Gastroesophageal sphincter (tissue), 4 donors: ENCODE measurements around the gene AP2M1. TPM values are rescaled to one million over a fixed set of nuclear protein-coding genes. Genes with fewer than 3 reads are reported as not detected.

ENCODE experiments used
- ATAC-seq: fragments of 150-250 bp; one replicate; pipeline ENCODE4 v1.9.1; 2016; ENCODE audit warnings: mild to moderate bottlenecking, moderate library complexity
- H3K27ac ChIP-seq, 4 donors: fragments of 200-600 bp; sonication (generic) in 3 of 4; 1 replicate in 3 of 4; 2 replicates in 1 of 4; pipeline ENCODE4 v1.5.1; 2016 to 2019
- H3K27me3 ChIP-seq: fragments of 200-600 bp; sonication (generic); one replicate; pipeline ENCODE4 v1.5.1; 2019
- H3K36me3 ChIP-seq, 2 donors: fragments of 200-600 bp; sonication (generic); one replicate each; pipeline ENCODE4 v1.5.1; 2019; ENCODE audit warnings: control low read depth in 1 of 2
- H3K4me1 ChIP-seq, 3 donors: fragments of 200-600 bp; sonication (generic); 1 replicate in 2 of 3; 2 replicates in 1 of 3; pipeline ENCODE4 v1.5.1; 2016 to 2019; ENCODE audit warnings: control low read depth in 2 of 3
- H3K4me3 ChIP-seq, 2 donors: fragments of 200-600 bp; sonication (generic); one replicate each; pipeline ENCODE4 v1.5.1; 2019; ENCODE audit warnings: mild to moderate bottlenecking in 1 of 2, moderate library complexity in 1 of 2
- H3K9me3 ChIP-seq, 3 donors: fragments of 200-600 bp; sonication (generic); one replicate each; pipeline ENCODE4 v1.5.1; 2017 to 2019; ENCODE audit warnings: control low read depth in 2 of 3
- EP300 ChIP-seq: sonication (generic); formaldehyde crosslinking; IDR thresholded peaks from one replicate; pipeline ENCODE4 v1.6.1; 2017; ENCODE audit warnings: antibody characterized with exemption, mild to moderate bottlenecking
- POLR2A ChIP-seq, 2 donors: fragments of 450-650 bp; IDR thresholded peaks; one replicate each; pipeline ENCODE4 v1.6.1; 2017; ENCODE audit warnings: antibody characterized with exemption in 2 of 2, mild to moderate bottlenecking in 2 of 2, moderate library complexity in 1 of 2
- POLR2AphosphoS5 ChIP-seq: sonication (generic); formaldehyde crosslinking; IDR thresholded peaks from one replicate; pipeline ENCODE4 v1.6.1; 2017; ENCODE audit warnings: antibody characterized with exemption
- WGBS, 2 donors: methylation state at CpG; one replicate each; pipeline ENCODE4 v1.1.5; 2018; ENCODE audit warnings: low coverage in 1 of 2; 5-methylcytosine and 5-hydroxymethylcytosine counted together
- total RNA-seq, 4 donors: library from RNA; depleted of rRNA; stranded (reverse); fragments of >200 nt; gene quantifications; one replicate each; pipeline ENCODE4 v1.1.0, GENCODE V29; 2016
- TF ChIP-seq, protein P1 (sequence below), 4 experiments: fragments of 200-600 bp in 2 of 4; fragments of 450-650 bp in 2 of 4; sonication (generic) in 1 of 4; IDR thresholded peaks; one replicate each; pipeline ENCODE4 v1.5.1; 2017 to 2019; ENCODE audit warnings: antibody characterized with exemption in 4 of 4, mild to moderate bottlenecking in 2 of 4, moderate library complexity in 2 of 4

The AP2M1 gene
- total RNA-seq, 4 donors from 2014 or later = 234 to 322 (median 288) TPM

DNA sequence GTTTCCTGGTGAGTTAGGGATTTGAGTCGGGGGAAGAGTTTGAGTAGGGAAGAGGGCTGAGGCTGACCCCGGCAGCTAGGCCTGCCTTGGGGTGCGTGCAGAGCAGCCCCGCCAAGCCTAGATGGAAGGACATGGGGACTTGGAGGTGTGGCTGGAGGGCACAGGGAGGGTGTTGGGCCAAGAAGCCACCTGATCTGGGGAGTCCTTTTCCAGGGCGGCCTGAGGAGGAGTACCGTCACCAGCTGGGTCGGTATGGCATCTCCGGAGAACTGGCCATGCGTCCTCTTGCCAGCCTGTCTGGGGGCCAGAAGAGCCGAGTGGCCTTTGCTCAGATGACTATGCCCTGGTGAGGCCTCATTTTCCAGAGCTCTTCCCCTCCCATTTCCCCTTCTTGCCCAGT, 18.2 kb downstream of the AP2M1 start:
- WGBS, 2 donors = 73 to 86% methylated on average over 1 to 2 of the region's 10 CpGs
- H3K36me3 ChIP-seq = peaks cover 0 to 90% of the 10 kb centered on the region in 2 donors

DNA sequence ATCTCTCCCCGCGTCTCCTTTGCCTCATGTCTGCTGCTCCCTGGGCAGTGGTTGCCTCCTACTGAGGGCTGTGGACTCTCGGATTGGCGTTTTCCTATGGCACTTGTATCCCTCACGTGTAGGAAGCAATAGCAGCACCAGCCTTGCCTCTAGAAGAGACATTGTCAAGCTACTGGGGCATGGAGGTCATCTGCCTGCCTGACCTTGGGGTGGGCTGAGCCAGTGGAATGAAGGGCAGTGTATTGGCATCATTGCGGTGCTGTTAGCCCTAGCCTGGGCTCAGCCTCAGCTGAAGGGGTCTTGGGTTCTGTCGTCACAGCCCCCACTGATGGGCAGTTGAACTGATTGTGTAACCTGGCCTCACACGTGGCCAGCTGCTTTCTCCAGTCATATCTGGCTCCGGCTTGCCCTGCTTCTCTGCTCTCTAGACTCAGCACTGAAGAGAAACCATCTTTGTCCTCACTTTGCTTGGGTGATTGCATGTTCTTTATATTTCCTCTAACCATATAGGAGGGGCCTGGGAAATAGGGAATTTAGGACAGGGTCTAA, 19.4 kb downstream of the AP2M1 start:
- no peak for ATAC-seq

More for the DNA sequence above, 18.2 kb downstream of the AP2M1 start:
- Histone ChIP-seq H3K27ac (no peak overlapping the region), H3K4me3 (no peak overlapping the region), H3K27me3 (no peaks in the 10 kb centered on the region), H3K4me1 (peaks cover 0 to 20% (median 0%) of the 10 kb centered on the region in 3 donors), H3K9me3 (no peaks in the 10 kb centered on the region)
- ATAC-seq = no peak
- TF ChIP-seq EP300 (no peak), POLR2A (IDR thresholded peaks at IDR 0.05) (no peak), POLR2AphosphoS5 (no peak)
- TF ChIP-seq, protein P1, sequence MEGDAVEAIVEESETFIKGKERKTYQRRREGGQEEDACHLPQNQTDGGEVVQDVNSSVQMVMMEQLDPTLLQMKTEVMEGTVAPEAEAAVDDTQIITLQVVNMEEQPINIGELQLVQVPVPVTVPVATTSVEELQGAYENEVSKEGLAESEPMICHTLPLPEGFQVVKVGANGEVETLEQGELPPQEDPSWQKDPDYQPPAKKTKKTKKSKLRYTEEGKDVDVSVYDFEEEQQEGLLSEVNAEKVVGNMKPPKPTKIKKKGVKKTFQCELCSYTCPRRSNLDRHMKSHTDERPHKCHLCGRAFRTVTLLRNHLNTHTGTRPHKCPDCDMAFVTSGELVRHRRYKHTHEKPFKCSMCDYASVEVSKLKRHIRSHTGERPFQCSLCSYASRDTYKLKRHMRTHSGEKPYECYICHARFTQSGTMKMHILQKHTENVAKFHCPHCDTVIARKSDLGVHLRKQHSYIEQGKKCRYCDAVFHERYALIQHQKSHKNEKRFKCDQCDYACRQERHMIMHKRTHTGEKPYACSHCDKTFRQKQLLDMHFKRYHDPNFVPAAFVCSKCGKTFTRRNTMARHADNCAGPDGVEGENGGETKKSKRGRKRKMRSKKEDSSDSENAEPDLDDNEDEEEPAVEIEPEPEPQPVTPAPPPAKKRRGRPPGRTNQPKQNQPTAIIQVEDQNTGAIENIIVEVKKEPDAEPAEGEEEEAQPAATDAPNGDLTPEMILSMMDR (IDR thresholded peaks at IDR 0.05) = no peak

DNA sequence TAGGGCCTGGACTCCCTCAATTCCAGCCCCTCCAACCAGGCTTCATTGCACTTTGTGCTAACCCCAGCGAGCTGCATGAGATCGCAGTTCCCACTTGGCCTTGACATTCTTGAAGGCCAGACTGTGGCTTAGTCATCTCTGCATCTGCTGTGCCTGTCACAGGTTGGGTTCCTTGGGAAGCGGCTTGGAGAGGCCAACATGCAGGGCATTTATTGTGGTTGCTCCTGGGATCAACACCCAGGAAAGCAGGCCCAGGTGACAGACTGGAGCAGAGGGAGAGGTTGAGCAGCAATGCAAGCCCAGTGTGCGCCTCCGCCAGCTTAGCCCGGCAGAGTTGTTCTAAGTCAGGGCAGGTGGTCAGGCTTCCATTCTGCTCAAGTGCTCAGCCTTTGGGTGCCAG, 21.9 kb downstream of the AP2M1 start:
- 50 to 80% methylated on average over 1 to 2 of the region's 6 CpGs for WGBS, 2 donors
- Histone ChIP-seq H3K27ac (no peak overlapping the region), H3K36me3 (peaks cover 0 to 54% of the 10 kb centered on the region in 2 donors), H3K9me3 (no peaks in the 10 kb centered on the region), H3K4me1 (no peaks in the 10 kb centered on the region), H3K27me3 (no peaks in the 10 kb centered on the region), H3K4me3 (no peak overlapping the region)
- TF ChIP-seq POLR2A (IDR thresholded peaks at IDR 0.05) (no peak), POLR2AphosphoS5 (no peak), EP300 (no peak)
- TF ChIP-seq, protein P1 (IDR thresholded peaks at IDR 0.05) = no peak
- no peak for ATAC-seq

More for the DNA sequence above, 19.4 kb downstream of the AP2M1 start:
- Histone ChIP-seq H3K9me3 (no peaks in the 10 kb centered on the region), H3K4me3 (no peak overlapping the region), H3K27me3 (no peaks in the 10 kb centered on the region), H3K4me1 (peaks cover 0 to 8% (median 0%) of the 10 kb centered on the region in 3 donors), H3K36me3 (peaks cover 0 to 78% of the 10 kb centered on the region in 2 donors), H3K27ac (no peak overlapping the region)
- TF ChIP-seq EP300 (no peak), POLR2A (IDR thresholded peaks at IDR 0.05) (no peak)
- TF ChIP-seq, protein P1 (IDR thresholded peaks at IDR 0.05) = no peak
- 70% methylated on average over 5 of the region's 9 CpGs; no CpG with 5 or more reads in 1 of the 2 donors for WGBS, 2 donors

DNA sequence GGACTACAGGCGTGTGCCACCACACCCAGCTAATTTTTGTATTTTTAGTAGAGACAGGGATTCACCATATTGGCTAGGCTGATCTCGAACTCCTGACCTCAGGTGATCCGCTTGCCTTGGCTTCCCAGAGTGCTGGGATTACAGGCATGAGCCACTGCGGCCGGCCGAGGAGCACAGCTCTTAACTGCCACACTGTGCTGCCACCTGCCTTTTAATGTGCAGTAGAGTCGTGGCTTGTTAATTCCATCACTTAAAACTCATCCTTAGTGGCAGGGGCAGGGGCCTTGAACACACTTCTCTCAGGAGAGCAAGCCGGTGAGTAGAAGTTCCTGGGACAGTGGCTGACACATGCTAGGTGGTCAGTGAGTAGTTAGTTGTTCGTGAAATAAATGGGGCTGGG, 23.9 kb downstream of the AP2M1 start:
- Histone ChIP-seq H3K27ac (no peak overlapping the region), H3K4me3 (no peak overlapping the region), H3K4me1 (no peaks in the 10 kb centered on the region), H3K36me3 (peaks cover 0 to 34% of the 10 kb centered on the region in 2 donors), H3K9me3 (no peaks in the 10 kb centered on the region), H3K27me3 (no peaks in the 10 kb centered on the region)
- no peak for ATAC-seq
- no peak for TF ChIP-seq POLR2AphosphoS5
- TF ChIP-seq, protein P1 (IDR thresholded peaks at IDR 0.05) = no peak
- no peak for TF ChIP-seq POLR2A (IDR thresholded peaks at IDR 0.05)
- no peak for TF ChIP-seq EP300
- 88 to 90% methylated on average over 4 to 7 of the region's 9 CpGs for WGBS, 2 donors

DNA sequence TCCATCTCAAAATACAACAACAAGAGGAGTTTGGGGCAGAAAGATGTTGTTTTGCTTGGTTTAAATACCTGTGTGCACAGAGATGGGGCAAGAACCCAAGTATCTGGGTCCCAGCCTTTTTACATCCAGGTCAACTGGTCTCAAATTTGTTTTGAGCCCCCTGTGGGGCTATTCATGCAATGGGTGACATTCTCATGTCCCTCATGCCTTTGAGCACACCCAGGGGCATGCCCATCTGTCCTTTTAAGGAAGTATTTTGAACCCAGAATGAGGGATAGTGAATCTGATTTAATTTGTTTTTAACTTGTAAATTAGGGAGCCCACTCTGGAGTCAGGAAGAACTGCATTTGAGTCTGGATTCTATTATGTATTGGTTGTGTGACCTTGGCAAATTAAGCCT, 26.2 kb downstream of the AP2M1 start:
- Histone ChIP-seq H3K27ac (no peak overlapping the region), H3K36me3 (peaks cover 0 to 11% of the 10 kb centered on the region in 2 donors), H3K4me3 (no peak overlapping the region), H3K27me3 (peaks cover 5% of the 10 kb centered on the region), H3K9me3 (no peaks in the 10 kb centered on the region), H3K4me1 (no peaks in the 10 kb centered on the region)
- no peak for TF ChIP-seq EP300
- no peak for TF ChIP-seq POLR2AphosphoS5
- TF ChIP-seq, protein P1 (IDR thresholded peaks at IDR 0.05) = no peak
- no peak for TF ChIP-seq POLR2A (IDR thresholded peaks at IDR 0.05)
- ATAC-seq = no peak
